HG02588 (cell line): ENCODE data around the gene CLSTN1.

ENCODE experiments used
- ATAC-seq: cut with Tn5 transposase; IDR thresholded peaks from one replicate; pipeline ENCODE4 v1.9.1; 2021; ENCODE audit warnings: mild to moderate bottlenecking, moderate library complexity; ENCODE audit not compliant: unreplicated experiment

The CLSTN1 gene

GRCh38 chr1:9732123-9732971, 91.4 kb downstream of the CLSTN1 start:
- ATAC-seq, result no peak

- no peak for ATAC-seq
Measured at GRCh38 chr1:9731561-9731960, 92.2 kb downstream of the CLSTN1 start.

GRCh38 chr1:9731051-9731537, 92.7 kb downstream of the CLSTN1 start:
- ATAC-seq, result no peak

GRCh38 chr1:9730096-9730901, 93.5 kb downstream of the CLSTN1 start:
- no peak for ATAC-seq

- ATAC-seq, result no peak
Measured at GRCh38 chr1:9729523-9729922, 94.2 kb downstream of the CLSTN1 start.

GRCh38 chr1:9728451-9729295, 95.1 kb downstream of the CLSTN1 start:
- ATAC-seq, result no peak

GRCh38 chr1:9726905-9727595, 96.7 kb downstream of the CLSTN1 start:
- ATAC-seq, result no peak

- no peak for ATAC-seq
Measured at GRCh38 chr1:9726406-9726805, 97.4 kb downstream of the CLSTN1 start.

GRCh38 chr1:9724706-9725476, 98.9 kb downstream of the CLSTN1 start:
- no peak for ATAC-seq

- ATAC-seq, result no peak
Measured at GRCh38 chr1:9723926-9724325, 99.8 kb downstream of the CLSTN1 start.

GRCh38 chr1:9723068-9723805, 100.5 kb downstream of the CLSTN1 start:
- ATAC-seq, result no peak

GRCh38 chr1:9722378-9722749, 101.4 kb downstream of the CLSTN1 start:
- ATAC-seq, result no peak

- no peak for ATAC-seq
Measured at GRCh38 chr1:9721606-9722377, 102.0 kb downstream of the CLSTN1 start.

- no peak for ATAC-seq
Measured at GRCh38 chr1:9720785-9721605, 102.8 kb downstream of the CLSTN1 start.

GRCh38 chr1:9719978-9720722, 103.6 kb downstream of the CLSTN1 start:
- no peak for ATAC-seq

GRCh38 chr1:9718006-9718680, 105.6 kb downstream of the CLSTN1 start:
- no peak for ATAC-seq
